ENCODE measurements around the gene CD164L2. TPM values are rescaled to one million over a fixed set of nuclear protein-coding genes. Genes with fewer than 3 reads are reported as not detected.
A peak's percentile ranks its signal among the peaks of the same experiment; 100 is the strongest.
"Not testable (repeated sequence)": the region's sequence is repeated elsewhere in the genome, so short reads cannot be mapped to it uniquely, and the experiment has no call there.

The CD164L2 gene
- total RNA-seq, 2 experiments from 2014 or later = not detected

DNA sequence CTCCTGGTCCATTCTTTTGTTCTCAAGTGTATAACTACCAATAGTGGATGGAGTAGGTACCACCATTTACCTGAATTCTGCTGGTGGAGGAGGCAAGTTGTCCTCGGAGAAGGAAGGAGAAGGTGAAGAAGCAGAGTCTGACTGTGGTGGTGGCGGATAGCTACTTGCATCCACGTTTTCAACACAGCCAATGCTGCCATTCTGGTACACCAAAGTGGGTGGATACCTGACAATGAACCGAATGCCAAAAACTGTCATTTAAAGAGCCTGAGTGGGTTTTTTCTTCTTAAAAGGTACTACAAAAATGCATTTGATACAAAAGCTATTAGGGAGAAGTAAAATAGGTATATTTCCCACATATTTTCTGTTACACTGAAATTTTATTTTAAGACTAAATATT lies 29.4 kb upstream of the CD164L2 start:
- peaks cover 15% of the 10 kb centered on the region for H3K4me1 Mint-ChIP-seq
- no peaks in the 10 kb centered on the region for H3K9me3 Mint-ChIP-seq
- no peak overlapping the region for H3K27ac Mint-ChIP-seq
- peaks cover 28% of the 10 kb centered on the region for H3K36me3 Mint-ChIP-seq
- no peaks in the 10 kb centered on the region for H3K27me3 Mint-ChIP-seq
- DNase-seq = no peak
- H3K4me3 Mint-ChIP-seq = no peak overlapping the region

- H3K4me3 Mint-ChIP-seq = no peak overlapping the region
- H3K9me3 Mint-ChIP-seq = no peaks in the 10 kb centered on the region
- no peak for DNase-seq
- H3K27ac Mint-ChIP-seq = no peak overlapping the region
- H3K4me1 Mint-ChIP-seq = no peaks in the 10 kb centered on the region
- H3K27me3 Mint-ChIP-seq = no peaks in the 10 kb centered on the region
- peaks cover 24% of the 10 kb centered on the region for H3K36me3 Mint-ChIP-seq
Measured at GRCh38 chr1:27410709-27411108, 27.6 kb upstream of the CD164L2 start.

- Mint-ChIP-seq H3K36me3 (peaks cover 20% of the 10 kb centered on the region), H3K27ac (no peak overlapping the region)
Measured at GRCh38 chr1:27409669-27410068, 26.5 kb upstream of the CD164L2 start.

GRCh38 chr1:27408151-27408550 lies 25.0 kb upstream of the CD164L2 start:
- peaks cover 13% of the 10 kb centered on the region for H3K4me1 Mint-ChIP-seq
- no peaks in the 10 kb centered on the region for H3K9me3 Mint-ChIP-seq
- peak overlapping the region; percentile 67 for H3K27ac Mint-ChIP-seq
- peaks cover 18% of the 10 kb centered on the region for H3K36me3 Mint-ChIP-seq
- no peak for DNase-seq
- H3K27me3 Mint-ChIP-seq = no peaks in the 10 kb centered on the region
- H3K4me3 Mint-ChIP-seq = no peak overlapping the region

More at GRCh38 chr1:27409669-27410068, 26.5 kb upstream of the CD164L2 start:
- no peak for DNase-seq
- no peaks in the 10 kb centered on the region for H3K27me3 Mint-ChIP-seq
- no peaks in the 10 kb centered on the region for H3K4me1 Mint-ChIP-seq
- H3K9me3 Mint-ChIP-seq = no peaks in the 10 kb centered on the region
- no peak overlapping the region for H3K4me3 Mint-ChIP-seq

DNA sequence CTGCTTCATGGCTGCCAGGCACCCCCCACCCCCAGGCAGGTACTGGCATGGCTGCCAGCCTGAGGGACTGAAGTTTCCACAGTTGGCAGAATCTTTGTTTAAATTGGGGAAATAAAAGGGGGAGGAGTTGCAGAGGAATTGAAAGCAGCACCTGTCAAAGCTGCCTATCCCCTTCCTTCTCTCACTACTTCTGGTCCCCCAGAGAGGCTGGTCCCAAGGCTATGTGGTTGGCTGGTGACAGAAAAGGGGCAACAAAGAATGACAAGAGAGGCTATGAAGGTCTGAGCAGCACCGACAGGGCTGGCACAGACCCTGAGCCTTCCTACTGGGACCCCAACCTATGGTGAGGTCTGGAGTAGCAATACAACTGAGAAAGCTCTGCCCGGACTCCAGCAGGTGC lies 23.7 kb upstream of the CD164L2 start:
- H3K36me3 Mint-ChIP-seq = peaks cover 13% of the 10 kb centered on the region
- not testable (repeated sequence) for DNase-seq, H3K9me3 Mint-ChIP-seq, H3K4me3 Mint-ChIP-seq, H3K27me3 Mint-ChIP-seq
- peaks cover 22% of the 10 kb centered on the region for H3K4me1 Mint-ChIP-seq
- peak overlapping the region; percentile 67 for H3K27ac Mint-ChIP-seq

DNA sequence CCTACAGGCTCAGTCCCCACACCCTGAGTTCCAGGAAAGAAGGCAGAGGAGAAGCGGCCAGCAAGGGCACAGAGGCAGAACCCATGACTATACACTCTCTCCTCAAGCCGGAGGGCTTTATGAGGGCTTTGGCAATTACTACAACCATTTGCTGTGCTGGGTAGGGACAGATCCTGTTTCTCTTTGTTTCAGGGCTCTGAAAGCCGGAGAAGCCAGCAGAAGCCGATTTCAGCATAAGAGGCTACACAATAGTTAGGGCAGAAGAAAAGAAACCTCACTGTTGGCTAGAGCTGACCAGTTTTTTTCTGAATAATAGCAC lies 23.2 kb upstream of the CD164L2 start:
- Mint-ChIP-seq H3K36me3 (peaks cover 13% of the 10 kb centered on the region), H3K27ac (peak overlapping the region; percentile 56), H3K27me3 (no peaks in the 10 kb centered on the region), H3K4me1 (peaks cover 25% of the 10 kb centered on the region), H3K4me3 (no peak overlapping the region), H3K9me3 (no peaks in the 10 kb centered on the region)
- DNase-seq = no peak

DNA sequence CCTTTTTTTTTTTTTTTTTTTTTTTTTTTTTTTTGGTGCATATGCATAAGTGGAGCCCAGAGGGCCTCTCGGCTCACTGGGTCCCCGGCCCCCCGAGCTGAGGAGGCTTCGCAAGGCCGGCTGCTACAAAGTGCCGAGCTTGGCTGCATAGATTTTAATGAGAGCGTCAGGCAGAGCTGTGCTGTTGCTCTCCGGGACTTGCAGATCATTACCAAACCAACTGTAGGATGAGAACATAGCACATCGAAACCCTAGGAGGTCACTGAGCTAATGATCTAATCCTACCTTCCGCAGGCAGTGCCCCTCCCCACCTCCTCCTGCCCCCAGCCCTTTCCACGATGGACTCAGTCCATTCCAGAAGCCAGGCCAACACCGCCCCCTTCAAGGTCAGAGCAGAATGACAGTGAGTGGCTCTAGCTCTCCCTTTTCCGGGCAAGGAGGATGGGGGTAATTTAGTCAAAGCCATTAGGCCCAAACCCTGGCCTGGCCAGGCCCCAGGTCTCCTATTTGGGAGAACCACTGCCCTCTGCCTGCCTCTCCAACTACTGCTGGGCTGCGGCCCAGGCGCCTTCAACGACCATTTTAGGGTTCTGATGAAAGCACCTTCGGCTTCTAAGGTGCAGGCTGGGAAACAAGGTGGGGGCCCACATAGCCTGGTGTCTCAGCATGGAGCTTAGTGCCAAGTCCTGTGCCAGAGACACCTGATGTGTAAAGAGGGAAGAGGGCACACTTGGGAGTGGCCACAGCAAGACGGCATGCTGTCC lies 22.6 kb upstream of the CD164L2 start:
- H3K27me3 Mint-ChIP-seq, H3K9me3 Mint-ChIP-seq, DNase-seq, H3K4me3 Mint-ChIP-seq: not testable (repeated sequence)
- peaks cover 11% of the 10 kb centered on the region for H3K36me3 Mint-ChIP-seq
- H3K27ac Mint-ChIP-seq = peak overlapping the region; percentile 56
- peaks cover 25% of the 10 kb centered on the region for H3K4me1 Mint-ChIP-seq

DNA sequence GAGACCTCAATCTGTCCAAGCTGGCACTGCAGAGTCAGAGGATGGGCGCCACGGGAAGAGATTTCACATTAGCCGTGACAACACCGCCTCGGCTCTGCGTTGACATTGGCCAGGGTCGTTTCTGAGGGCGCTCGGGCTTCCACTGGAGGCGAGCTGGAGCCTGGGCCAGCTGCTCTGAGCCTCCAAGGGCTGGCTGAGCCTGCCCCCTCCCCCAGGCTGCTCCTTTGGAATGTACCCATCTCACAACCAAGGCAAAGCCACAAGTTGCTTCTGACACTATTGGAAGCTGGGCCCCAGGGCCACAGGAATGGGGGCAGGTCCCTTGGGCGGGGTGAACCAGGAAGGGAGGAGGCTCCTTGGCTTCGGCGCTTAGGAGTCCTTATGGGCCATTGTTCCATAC lies 21.9 kb upstream of the CD164L2 start:
- no peak for DNase-seq
- H3K27ac Mint-ChIP-seq = peak overlapping the region; percentile 84
- no peaks in the 10 kb centered on the region for H3K9me3 Mint-ChIP-seq

GRCh38 chr1:27403931-27404330 lies 20.8 kb upstream of the CD164L2 start:
- Mint-ChIP-seq H3K9me3 (no peaks in the 10 kb centered on the region), H3K27ac (peak overlapping the region; percentile 84), H3K4me3 (peak overlapping the region; percentile 50), H3K36me3 (peaks cover 10% of the 10 kb centered on the region), H3K27me3 (no peaks in the 10 kb centered on the region), H3K4me1 (peaks cover 25% of the 10 kb centered on the region)
- no peak for DNase-seq

More for the DNA sequence above, 21.9 kb upstream of the CD164L2 start:
- Mint-ChIP-seq H3K27me3 (no peaks in the 10 kb centered on the region), H3K36me3 (peaks cover 10% of the 10 kb centered on the region), H3K4me1 (peaks cover 25% of the 10 kb centered on the region), H3K4me3 (no peak overlapping the region)

- Mint-ChIP-seq H3K9me3 (no peaks in the 10 kb centered on the region), H3K36me3 (peaks cover 6% of the 10 kb centered on the region), H3K4me3 (no peak overlapping the region), H3K27me3 (no peaks in the 10 kb centered on the region), H3K4me1 (peaks cover 25% of the 10 kb centered on the region), H3K27ac (peak overlapping the region; percentile 84)
- peak; percentile 51 for DNase-seq
Measured at GRCh38 chr1:27403065-27403726, 20.1 kb upstream of the CD164L2 start.

DNA sequence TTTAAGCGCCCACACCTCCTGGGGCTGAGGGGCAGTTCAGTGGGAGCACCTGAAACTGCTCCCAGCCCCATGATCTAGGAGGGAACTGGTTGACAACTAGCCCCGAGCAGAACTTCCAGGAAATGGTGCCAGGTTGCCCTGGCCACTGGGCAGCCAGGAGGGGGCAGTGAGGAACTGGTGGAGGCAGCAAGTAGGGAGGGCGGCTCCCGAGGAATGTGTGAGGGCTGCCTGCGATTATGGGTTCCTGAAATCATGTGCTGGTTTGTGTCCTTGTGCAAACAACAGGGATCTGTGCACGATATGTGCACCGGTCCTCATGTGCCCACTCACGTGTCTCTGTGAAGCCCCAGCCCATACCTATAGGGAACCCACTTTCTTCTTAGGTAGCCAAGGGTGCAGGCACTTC lies 19.2 kb upstream of the CD164L2 start:
- DNase-seq = no peak
- H3K27ac Mint-ChIP-seq = no peak overlapping the region

DNA sequence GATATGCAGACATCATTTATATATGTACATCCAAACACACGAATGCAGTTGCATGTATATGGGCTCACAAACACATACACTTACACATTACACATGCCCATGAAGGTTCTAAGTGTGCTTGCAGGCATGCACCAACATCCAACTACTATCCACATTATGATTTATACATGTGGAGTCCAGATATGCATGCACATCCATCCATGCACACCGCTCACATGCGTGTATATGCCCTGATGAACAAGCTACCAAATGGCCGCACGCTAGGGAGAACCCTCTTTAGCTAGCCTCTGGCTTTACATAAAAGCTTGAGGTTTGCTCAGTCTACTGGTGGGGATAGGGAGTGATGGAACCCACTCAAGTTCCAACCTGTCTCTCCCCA lies 17.8 kb upstream of the CD164L2 start:
- H3K4me3 Mint-ChIP-seq = no peak overlapping the region
- peaks cover 1% of the 10 kb centered on the region for H3K36me3 Mint-ChIP-seq
- no peak overlapping the region for H3K27ac Mint-ChIP-seq

More for the DNA sequence above, 19.2 kb upstream of the CD164L2 start:
- no peaks in the 10 kb centered on the region for H3K9me3 Mint-ChIP-seq
- peaks cover 5% of the 10 kb centered on the region for H3K36me3 Mint-ChIP-seq
- H3K27me3 Mint-ChIP-seq = no peaks in the 10 kb centered on the region
- peaks cover 25% of the 10 kb centered on the region for H3K4me1 Mint-ChIP-seq
- H3K4me3 Mint-ChIP-seq = no peak overlapping the region

GRCh38 chr1:27400082-27400962 lies 17.2 kb upstream of the CD164L2 start:
- Mint-ChIP-seq H3K36me3 (peaks cover 1% of the 10 kb centered on the region), H3K27ac (no peak overlapping the region), H3K4me1 (peaks cover 25% of the 10 kb centered on the region), H3K27me3 (no peaks in the 10 kb centered on the region), H3K9me3 (no peaks in the 10 kb centered on the region), H3K4me3 (no peak overlapping the region)
- no peak for DNase-seq

More for the DNA sequence above, 17.8 kb upstream of the CD164L2 start:
- no peak for DNase-seq
- Mint-ChIP-seq H3K4me1 (peaks cover 25% of the 10 kb centered on the region), H3K27me3 (no peaks in the 10 kb centered on the region), H3K9me3 (no peaks in the 10 kb centered on the region)

DNA sequence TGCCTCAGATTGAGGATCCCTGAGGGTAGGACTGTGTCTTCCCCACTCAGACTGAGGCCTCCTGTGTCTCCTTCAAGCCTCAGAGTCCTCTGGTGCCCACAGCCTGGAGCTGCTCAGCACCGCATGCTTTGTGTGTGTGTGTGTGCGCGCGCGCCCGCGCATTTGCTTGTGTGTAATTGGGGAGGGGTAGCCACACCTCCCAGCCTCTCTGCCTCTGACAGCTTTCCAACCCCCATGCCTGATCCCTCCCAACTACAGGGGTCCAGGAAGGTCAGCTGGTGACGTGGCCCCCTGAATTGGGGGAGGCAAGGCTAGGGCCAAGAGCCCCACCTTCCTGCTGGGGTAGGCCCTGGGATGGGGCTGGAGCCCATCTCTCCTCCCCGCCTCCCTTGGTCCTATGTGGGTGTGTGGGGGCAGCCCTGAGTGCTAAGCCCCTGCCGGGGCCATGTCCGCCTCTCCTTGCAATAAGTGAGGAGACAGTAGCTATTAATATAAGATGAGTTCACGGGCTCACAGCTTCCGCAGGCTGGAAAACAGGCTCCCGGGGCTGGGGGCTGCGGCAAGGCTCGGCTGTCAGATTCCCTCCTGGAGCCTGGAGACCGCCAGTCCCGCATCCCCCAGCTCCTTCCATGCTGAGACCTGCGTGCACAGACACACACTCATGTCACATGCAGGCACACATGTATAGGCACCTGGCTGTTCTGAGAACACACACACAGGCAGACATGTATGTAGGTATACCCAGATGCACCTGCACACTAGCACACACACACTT lies 16.3 kb upstream of the CD164L2 start:
- Mint-ChIP-seq H3K9me3 (no peaks in the 10 kb centered on the region), H3K27me3 (no peaks in the 10 kb centered on the region), H3K4me1 (peaks cover 24% of the 10 kb centered on the region), H3K36me3 (peaks cover 1% of the 10 kb centered on the region), H3K4me3 (no peak overlapping the region), H3K27ac (no peak overlapping the region)
- no peak for DNase-seq
